GM19023 (cell line): ENCODE measurements around the gene TMED4.

Source experiments
- ATAC-seq: cut with Tn5 transposase; IDR thresholded peaks from one replicate; pipeline ENCODE4 v1.9.1; 2021; ENCODE audit warnings: mild to moderate bottlenecking, moderate library complexity; ENCODE audit not compliant: unreplicated experiment

The TMED4 gene

GRCh38 chr7:44581879-44582603 is at the start of gene TMED4:
Gene TMED4, minus strand, starts transcription at chr7:44582231. Its CDS starts 25 bp downstream, at chr7:44582206.
- peak; percentile 84 for ATAC-seq

- no peak for ATAC-seq
Measured at GRCh38 chr7:44631458-44632115, 49.6 kb upstream of the TMED4 start.

- ATAC-seq: no peak
Measured at GRCh38 chr7:44630792-44631457, 48.9 kb upstream of the TMED4 start.

GRCh38 chr7:44629829-44630522 is 47.9 kb upstream of the TMED4 start:
- peak; percentile 45 for ATAC-seq

GRCh38 chr7:44626620-44627019 is 44.6 kb upstream of the TMED4 start:
- ATAC-seq: no peak

- ATAC-seq: no peak
Measured at GRCh38 chr7:44625526-44626471, 43.8 kb upstream of the TMED4 start.

- no peak for ATAC-seq
Measured at GRCh38 chr7:44624318-44624717, 42.3 kb upstream of the TMED4 start.

GRCh38 chr7:44622342-44623151 is 40.5 kb upstream of the TMED4 start:
- no peak for ATAC-seq

GRCh38 chr7:44621750-44622103 is 39.7 kb upstream of the TMED4 start:
- ATAC-seq: no peak

GRCh38 chr7:44621034-44621749 is 39.2 kb upstream of the TMED4 start:
- no peak for ATAC-seq

- no peak for ATAC-seq
Measured at GRCh38 chr7:44618753-44619152, 36.7 kb upstream of the TMED4 start.

- no peak for ATAC-seq
Measured at GRCh38 chr7:44618045-44618444, 36.0 kb upstream of the TMED4 start.

GRCh38 chr7:44617225-44617890 is 35.3 kb upstream of the TMED4 start:
- no peak for ATAC-seq

GRCh38 chr7:44616545-44616944 is 34.5 kb upstream of the TMED4 start:
- ATAC-seq: no peak

- ATAC-seq: no peak
Measured at GRCh38 chr7:44615793-44616192, 33.8 kb upstream of the TMED4 start.

- no peak for ATAC-seq
Measured at GRCh38 chr7:44615149-44615611, 33.1 kb upstream of the TMED4 start.

- no peak for ATAC-seq
Measured at GRCh38 chr7:44609829-44610228, 27.8 kb upstream of the TMED4 start.

GRCh38 chr7:44608916-44609648 is 27.1 kb upstream of the TMED4 start:
- ATAC-seq: no peak
